Measurements from ENCODE around the gene MYRF. TPM values are rescaled to one million over a fixed set of nuclear protein-coding genes. Genes with fewer than 3 reads are reported as not detected.

The MYRF gene
- total and polyA plus RNA-seq, 2 donors from 2014 or later, result 6.0 to 36.3 TPM

DNA sequence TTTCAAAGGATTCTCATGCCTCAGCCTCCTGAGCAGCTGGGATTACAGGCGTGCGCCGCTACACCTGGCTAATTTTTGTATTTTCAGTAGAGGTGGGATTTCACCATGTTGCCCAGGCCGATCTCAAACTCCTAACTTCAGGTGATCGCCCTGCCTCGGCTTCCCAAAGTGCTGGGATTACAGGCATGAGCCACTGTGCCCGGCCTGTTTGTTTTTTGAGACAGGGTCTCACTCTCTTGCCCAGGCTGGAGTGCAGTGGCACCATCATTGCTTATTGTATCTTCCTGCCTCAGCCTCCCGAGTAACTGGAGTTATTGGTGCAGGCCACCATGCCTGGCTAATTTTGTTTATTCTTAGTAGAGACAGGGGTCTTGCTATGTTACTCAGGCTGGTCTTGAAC lies 83.8 kb downstream of the MYRF start:
- no peak overlapping the region for H3K4me3 ChIP-seq (ENCODE audit: low read length in 3 of 3)
- no peak overlapping the region for H3K9ac ChIP-seq (ENCODE audit: low read length in 3 of 3)
- H3K9me3 ChIP-seq (ENCODE audit: control insufficient read depth in 2 of 3, insufficient read depth in 1 of 3, low read length in 3 of 3), result no peaks in the 10 kb centered on the region
- H3K27me3 ChIP-seq (ENCODE audit: control insufficient read depth, insufficient read depth, low read length), result no peaks in the 10 kb centered on the region
- H3K4me1 ChIP-seq (ENCODE audit: control insufficient read depth in 2 of 3, insufficient read depth in 2 of 3, low read depth in 1 of 3, low read length in 3 of 3), result peaks cover 0 to 14% (median 7%) of the 10 kb centered on the region in 3 donors
- TF ChIP-seq, protein P1, sequence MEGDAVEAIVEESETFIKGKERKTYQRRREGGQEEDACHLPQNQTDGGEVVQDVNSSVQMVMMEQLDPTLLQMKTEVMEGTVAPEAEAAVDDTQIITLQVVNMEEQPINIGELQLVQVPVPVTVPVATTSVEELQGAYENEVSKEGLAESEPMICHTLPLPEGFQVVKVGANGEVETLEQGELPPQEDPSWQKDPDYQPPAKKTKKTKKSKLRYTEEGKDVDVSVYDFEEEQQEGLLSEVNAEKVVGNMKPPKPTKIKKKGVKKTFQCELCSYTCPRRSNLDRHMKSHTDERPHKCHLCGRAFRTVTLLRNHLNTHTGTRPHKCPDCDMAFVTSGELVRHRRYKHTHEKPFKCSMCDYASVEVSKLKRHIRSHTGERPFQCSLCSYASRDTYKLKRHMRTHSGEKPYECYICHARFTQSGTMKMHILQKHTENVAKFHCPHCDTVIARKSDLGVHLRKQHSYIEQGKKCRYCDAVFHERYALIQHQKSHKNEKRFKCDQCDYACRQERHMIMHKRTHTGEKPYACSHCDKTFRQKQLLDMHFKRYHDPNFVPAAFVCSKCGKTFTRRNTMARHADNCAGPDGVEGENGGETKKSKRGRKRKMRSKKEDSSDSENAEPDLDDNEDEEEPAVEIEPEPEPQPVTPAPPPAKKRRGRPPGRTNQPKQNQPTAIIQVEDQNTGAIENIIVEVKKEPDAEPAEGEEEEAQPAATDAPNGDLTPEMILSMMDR (IDR thresholded peaks at IDR 0.05; ENCODE audit: borderline replicate concordance, extremely low read depth, insufficient read depth), result no peak
- no peak overlapping the region for H3K27ac ChIP-seq (ENCODE audit: low read depth in 2 of 2, low read length in 2 of 2)
- intact Hi-C loops (cut with DNase I), result no loop called here
- FAIRE-seq, result no peak
- DNase-seq, result peak in 1 of 5 donors; percentile 24
- peaks cover 0 to 7% (median 6%) of the 10 kb centered on the region in 3 donors for H3K36me3 ChIP-seq (ENCODE audit: control insufficient read depth in 2 of 3, insufficient read depth in 3 of 3, low read length in 3 of 3)

DNA sequence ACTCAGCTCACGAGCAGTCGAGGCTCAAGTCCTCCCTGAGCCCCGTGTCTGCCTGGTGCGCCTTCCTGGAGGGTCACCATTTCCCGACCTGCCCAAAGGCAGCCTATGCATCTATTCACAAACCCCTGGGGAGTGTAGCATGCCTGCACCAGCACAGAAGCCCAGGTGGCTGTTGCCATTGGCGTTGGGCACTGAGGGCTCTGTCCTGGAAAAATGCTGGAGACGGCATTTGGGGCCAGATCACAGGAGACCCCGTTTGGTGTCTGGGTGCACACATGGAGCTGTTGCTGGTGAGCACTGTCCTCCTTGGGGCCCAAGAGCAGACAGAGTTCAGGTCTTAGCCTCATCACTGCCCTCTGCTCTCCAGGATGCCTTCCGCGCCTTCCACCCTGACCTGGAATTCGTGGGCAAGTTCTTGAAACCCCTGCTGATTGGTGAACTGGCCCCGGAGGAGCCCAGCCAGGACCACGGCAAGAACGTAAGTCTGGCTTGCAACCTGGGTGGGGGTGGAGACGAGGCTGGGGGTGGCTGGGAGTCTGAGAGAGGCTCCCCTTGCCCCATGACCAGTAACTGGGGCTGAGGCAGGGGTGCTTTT lies 85.1 kb downstream of the MYRF start:
- Histone ChIP-seq H3K9ac (ENCODE audit: low read length in 3 of 3) (no peak overlapping the region), H3K27me3 (ENCODE audit: control insufficient read depth, insufficient read depth, low read length) (no peaks in the 10 kb centered on the region), H3K27ac (ENCODE audit: low read depth in 2 of 2, low read length in 2 of 2) (no peak overlapping the region), H3K4me3 (ENCODE audit: low read length in 3 of 3) (no peak overlapping the region), H3K36me3 (ENCODE audit: control insufficient read depth in 2 of 3, insufficient read depth in 3 of 3, low read length in 3 of 3) (peaks cover 0 to 13% (median 6%) of the 10 kb centered on the region in 3 donors), H3K4me1 (ENCODE audit: control insufficient read depth in 2 of 3, insufficient read depth in 2 of 3, low read depth in 1 of 3, low read length in 3 of 3) (peaks cover 0 to 9% (median 0%) of the 10 kb centered on the region in 3 donors), H3K9me3 (ENCODE audit: control insufficient read depth in 2 of 3, insufficient read depth in 1 of 3, low read length in 3 of 3) (no peaks in the 10 kb centered on the region)
- TF ChIP-seq, protein P1 (IDR thresholded peaks at IDR 0.05; ENCODE audit: borderline replicate concordance, extremely low read depth, insufficient read depth), result no peak
- DNase-seq, result peak in 1 of 5 donors; percentile 58
- no peak for FAIRE-seq
- intact Hi-C loops (cut with DNase I), result no loop called here

Other genes with a start within 250 kb of the MYRF start
- gene LRRC10B, start 243.9 kb upstream of the MYRF start, total RNA-seq, result 2.9 TPM
- 1.0 TPM for gene LRRC10B, start 243.9 kb upstream of the MYRF start, polyA plus RNA-seq (ENCODE audit: insufficient read depth, low read depth, low replicate concordance)
- 5.7 TPM for gene SYT7, start 171.6 kb upstream of the MYRF start, total RNA-seq
- 6.7 TPM for gene SYT7, start 171.6 kb upstream of the MYRF start, polyA plus RNA-seq (ENCODE audit: insufficient read depth, low read depth, low replicate concordance)
- 3.9 TPM for gene DAGLA, start 72.2 kb upstream of the MYRF start, total RNA-seq
- gene DAGLA, start 72.2 kb upstream of the MYRF start, polyA plus RNA-seq (ENCODE audit: insufficient read depth, low read depth, low replicate concordance), result 1.4 TPM
- gene TMEM258, start 40.0 kb downstream of the MYRF start, total RNA-seq, result 92.1 TPM
- gene TMEM258, start 40.0 kb downstream of the MYRF start, polyA plus RNA-seq (ENCODE audit: insufficient read depth, low read depth, low replicate concordance), result 228 TPM
- gene FEN1, start 40.3 kb downstream of the MYRF start, total RNA-seq, result 8.8 TPM
- 8.5 TPM for gene FEN1, start 40.3 kb downstream of the MYRF start, polyA plus RNA-seq (ENCODE audit: insufficient read depth, low read depth, low replicate concordance)
- 19.5 TPM for gene FADS1, start 64.4 kb downstream of the MYRF start, total RNA-seq
- gene FADS1, start 64.4 kb downstream of the MYRF start, polyA plus RNA-seq (ENCODE audit: insufficient read depth, low read depth, low replicate concordance), result 6.7 TPM
- gene FADS2, start 75.7 kb downstream of the MYRF start, total RNA-seq, result 49.2 TPM
- gene FADS2, start 75.7 kb downstream of the MYRF start, polyA plus RNA-seq (ENCODE audit: insufficient read depth, low read depth, low replicate concordance), result 9.8 TPM
- gene FADS3, start 138.9 kb downstream of the MYRF start, total RNA-seq, result 58.2 TPM
- gene FADS3, start 138.9 kb downstream of the MYRF start, polyA plus RNA-seq (ENCODE audit: insufficient read depth, low read depth, low replicate concordance), result 20.5 TPM
- gene RAB3IL1, start 164.9 kb downstream of the MYRF start, total RNA-seq, result 14.6 TPM
- gene RAB3IL1, start 164.9 kb downstream of the MYRF start, polyA plus RNA-seq (ENCODE audit: insufficient read depth, low read depth, low replicate concordance), result 27.8 TPM
- gene BEST1, start 197.7 kb downstream of the MYRF start, total RNA-seq, result 7.1 TPM
- gene BEST1, start 197.7 kb downstream of the MYRF start, polyA plus RNA-seq (ENCODE audit: insufficient read depth, low read depth, low replicate concordance), result 0.62 TPM
- gene FTH1, start 215.0 kb downstream of the MYRF start, total RNA-seq, result 3,221 TPM
- gene FTH1, start 215.0 kb downstream of the MYRF start, polyA plus RNA-seq (ENCODE audit: insufficient read depth, low read depth, low replicate concordance), result 7,914 TPM